D721Med (cell line): ENCODE results near the gene ATP10D.

ENCODE experiments used
- DNase-seq: peaks from one replicate; pipeline ENCODE4 v3.0.0; 2011; ENCODE audit warnings: low spot score; ENCODE audit not compliant: insufficient read length
- FAIRE-seq: peaks from 2 replicates; lab custom pipeline; 2011; peaks lifted over from hg19 to GRCh38; lab: Jason Lieb, UNC
- CTCF ChIP-seq: IDR thresholded peaks from 2 replicates; pipeline ENCODE4 v1.5.1; 2012; ENCODE audit warnings: mild to moderate bottlenecking, control low read depth; ENCODE audit not compliant: insufficient read depth; ENCODE audit errors: missing control alignments

ATP10D gene

GRCh38 chr4:47561331-47561730 lies 76.3 kb downstream of the ATP10D start:
- DNase-seq (no peak), FAIRE-seq (no peak)
- no peak for TF ChIP-seq CTCF

GRCh38 chr4:47562297-47562696 lies 77.2 kb downstream of the ATP10D start:
- DNase-seq (no peak), FAIRE-seq (no peak)
- TF ChIP-seq CTCF, result no peak

- DNase-seq (no peak), FAIRE-seq (no peak)
- no peak for TF ChIP-seq CTCF
These were observed 81.5 kb downstream of the ATP10D start for GRCh38 chr4:47566566-47566965.

GRCh38 chr4:47566969-47567368 lies 81.9 kb downstream of the ATP10D start:
- TF ChIP-seq CTCF, result no peak
- DNase-seq, result no peak
- no peak for FAIRE-seq

- no peak for FAIRE-seq
- TF ChIP-seq CTCF, result no peak
- no peak for DNase-seq
These were observed 82.4 kb downstream of the ATP10D start for GRCh38 chr4:47567511-47567910.

- DNase-seq, result no peak
- TF ChIP-seq CTCF, result no peak
- no peak for FAIRE-seq
These were observed 85.7 kb downstream of the ATP10D start for GRCh38 chr4:47570816-47571215.

GRCh38 chr4:47572981-47573380 lies 87.9 kb downstream of the ATP10D start:
- TF ChIP-seq CTCF, result no peak
- no peak for FAIRE-seq
- DNase-seq, result no peak
